GM21717 (cell line): Measurements from ENCODE around the gene SMAD9.
A peak's percentile ranks its signal among the peaks of the same experiment; 100 is the strongest.

ENCODE experiments used
- ATAC-seq: cut with Tn5 transposase; IDR thresholded peaks from one replicate; pipeline ENCODE4 v1.9.1; 2021; ENCODE audit warnings: mild to moderate bottlenecking, moderate library complexity; ENCODE audit not compliant: unreplicated experiment

SMAD9 gene

GRCh38 chr13:36919833-36920615, at the start of gene SMAD9:
TSS of gene SMAD9 (minus strand) at chr13:36920238. CDS start at chr13:36879689, 40,549 bp downstream.
- ATAC-seq = peak; percentile 64

DNA sequence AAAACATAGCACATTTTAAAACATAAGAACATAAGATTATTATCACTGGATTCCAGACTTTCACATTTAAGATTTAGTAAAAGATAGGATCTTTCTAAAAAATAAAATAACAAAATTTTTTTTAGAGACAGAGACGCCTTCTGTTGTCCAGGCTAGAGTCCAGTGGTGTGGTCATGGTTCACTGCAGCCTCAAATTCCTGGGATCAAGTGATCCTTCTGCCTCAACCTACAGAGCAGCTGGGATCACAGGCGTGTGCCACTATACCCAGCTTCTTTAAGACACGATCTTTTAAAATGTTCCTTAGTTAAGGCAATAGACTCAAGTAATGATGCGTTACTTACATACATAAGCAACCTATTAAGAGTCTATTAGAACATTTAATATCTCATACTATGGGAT, 46.4 kb upstream of the SMAD9 start:
- no peak for ATAC-seq

GRCh38 chr13:36965767-36966166, 45.7 kb upstream of the SMAD9 start:
- ATAC-seq = no peak

DNA sequence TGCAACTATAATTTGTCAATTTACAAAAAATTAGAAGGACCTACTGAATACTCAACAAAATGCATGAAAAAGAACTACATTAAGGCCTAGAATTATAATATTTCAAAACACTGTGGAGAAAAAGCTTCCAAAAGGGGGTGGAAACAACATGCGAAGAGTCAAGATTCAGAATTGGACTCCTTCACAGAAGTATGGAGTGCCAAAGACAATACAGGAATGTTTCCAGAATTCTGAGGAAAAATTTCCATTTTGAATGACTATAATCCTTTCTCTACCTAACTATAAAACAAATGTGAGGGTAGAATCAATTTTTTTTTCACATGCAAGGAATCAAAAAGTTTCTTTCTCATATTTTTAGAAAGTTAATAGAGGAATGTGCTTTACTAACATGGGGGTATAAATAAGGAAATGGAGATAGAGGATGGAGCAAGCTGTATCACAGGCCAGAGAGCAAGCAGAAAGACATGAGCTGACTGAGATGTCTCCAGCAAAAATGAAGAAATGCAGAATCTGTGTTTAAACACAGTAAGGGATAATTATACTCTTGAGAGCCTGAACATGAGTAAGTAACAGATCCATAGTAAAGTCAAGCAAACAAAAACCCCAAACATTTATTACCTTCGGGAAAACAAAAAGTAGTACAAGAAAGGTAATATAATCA, 39.5 kb upstream of the SMAD9 start:
- ATAC-seq = no peak

- no peak for ATAC-seq
Measured at GRCh38 chr13:36954542-36954941, 34.5 kb upstream of the SMAD9 start.

DNA sequence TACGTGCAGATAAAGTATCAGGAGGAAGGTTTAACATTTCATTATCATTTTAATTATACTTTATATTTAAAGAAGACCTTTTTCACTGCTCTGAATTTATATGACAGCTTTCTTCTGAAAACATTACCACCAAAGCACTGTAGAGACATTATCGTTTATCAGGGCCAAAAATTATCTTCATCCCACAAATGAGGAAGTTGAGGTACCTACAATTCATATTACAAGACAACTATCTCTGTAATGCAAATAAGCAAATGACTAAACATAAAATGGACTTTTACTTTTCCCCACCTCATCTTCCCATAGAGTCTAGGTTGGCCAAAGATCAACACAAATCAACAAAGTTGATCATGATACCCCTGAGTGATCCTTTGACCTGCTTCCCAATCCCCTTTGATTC, 30.9 kb upstream of the SMAD9 start:
- no peak for ATAC-seq

DNA sequence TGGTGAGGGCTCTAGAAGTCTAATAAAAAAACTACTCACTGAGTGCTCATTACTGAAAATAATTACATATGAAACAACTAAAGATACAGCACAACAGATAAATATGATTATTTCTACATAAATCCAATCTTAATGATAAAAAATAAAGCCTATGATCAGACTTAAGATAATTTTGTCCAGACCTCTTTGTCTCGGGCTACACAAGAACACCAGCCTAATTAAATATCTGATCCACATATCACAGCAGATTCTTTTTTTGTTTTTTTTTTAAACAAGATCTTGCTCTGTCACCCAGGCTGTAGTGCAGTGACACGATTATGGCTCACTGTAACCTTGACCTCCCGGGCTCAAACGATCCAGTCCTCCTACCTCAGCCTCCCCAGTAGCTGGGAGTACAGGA, 30.3 kb upstream of the SMAD9 start:
- ATAC-seq = no peak

- no peak for ATAC-seq
Measured at GRCh38 chr13:36945078-36945477, 25.0 kb upstream of the SMAD9 start.

- ATAC-seq = no peak
Measured at GRCh38 chr13:36925603-36926002, 5.6 kb upstream of the SMAD9 start.

GRCh38 chr13:36924001-36924400, 4.0 kb upstream of the SMAD9 start:
- ATAC-seq = no peak

GRCh38 chr13:36921631-36922301, 1.7 kb upstream of the SMAD9 start:
- no peak for ATAC-seq

GRCh38 chr13:36920616-36921185, 663 bp upstream of the SMAD9 start:
- no peak for ATAC-seq

GRCh38 chr13:36919171-36919832, 736 bp downstream of the SMAD9 start:
- no peak for ATAC-seq

DNA sequence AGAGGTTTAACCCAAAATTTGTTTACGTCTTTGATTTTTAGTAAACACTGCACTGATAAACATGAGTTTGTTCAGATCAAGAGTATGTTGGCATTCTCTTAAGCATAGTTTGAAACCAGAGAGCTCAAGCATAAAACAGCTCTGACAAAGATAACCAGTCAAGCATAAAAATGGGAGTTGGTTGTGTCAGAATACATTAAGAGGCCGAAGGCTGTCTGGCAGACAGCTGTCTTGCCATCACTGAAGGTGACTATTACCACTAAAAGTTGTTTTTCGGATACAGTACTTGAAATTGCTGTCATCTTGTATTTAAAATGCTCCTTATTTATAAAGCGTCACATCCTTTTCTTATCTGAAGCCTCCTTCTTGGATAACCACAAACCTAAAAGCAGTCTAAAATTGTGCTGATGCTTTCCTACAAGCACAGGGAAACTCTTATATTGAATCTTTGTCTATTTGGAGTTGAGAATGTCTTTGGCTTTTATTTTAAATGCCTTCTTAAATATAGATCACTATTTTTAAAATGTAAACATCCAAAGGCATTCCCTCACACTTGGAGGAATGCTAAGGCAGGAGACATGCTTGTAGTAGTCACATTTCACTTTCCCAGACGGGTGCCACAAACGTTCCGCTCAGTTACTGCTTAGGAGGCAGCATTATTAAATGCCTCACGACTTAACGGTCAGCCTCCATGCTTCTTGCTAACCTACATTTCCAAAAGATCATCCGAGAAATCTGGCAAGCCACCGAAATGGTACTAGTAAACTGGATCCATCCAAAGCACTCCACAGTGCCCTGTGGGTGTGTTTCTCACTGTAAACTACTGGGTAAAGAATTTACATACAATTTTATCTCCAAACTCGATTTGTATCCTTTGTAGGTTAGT, 1.5 kb downstream of the SMAD9 start:
- no peak for ATAC-seq

DNA sequence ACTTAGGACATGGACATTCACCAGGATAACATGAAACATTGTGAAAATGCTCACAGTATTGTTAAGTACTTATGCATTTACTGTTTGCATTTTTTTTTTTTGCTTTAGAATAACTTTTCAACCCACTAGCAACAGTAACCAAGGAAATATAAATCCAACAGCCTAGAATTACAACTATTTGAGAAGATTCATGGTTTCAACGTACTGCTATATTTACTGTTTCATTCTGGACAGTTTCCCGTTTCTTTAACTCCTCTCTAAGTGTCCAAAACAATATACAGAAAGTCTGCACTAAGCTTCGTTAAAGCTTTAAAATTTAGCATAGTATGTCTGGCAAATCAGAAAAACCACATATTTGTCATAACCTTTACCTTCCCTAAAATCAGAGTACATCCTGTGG, 2.7 kb downstream of the SMAD9 start:
- no peak for ATAC-seq

- no peak for ATAC-seq
Measured at GRCh38 chr13:36915896-36916640, 4.0 kb downstream of the SMAD9 start.

DNA sequence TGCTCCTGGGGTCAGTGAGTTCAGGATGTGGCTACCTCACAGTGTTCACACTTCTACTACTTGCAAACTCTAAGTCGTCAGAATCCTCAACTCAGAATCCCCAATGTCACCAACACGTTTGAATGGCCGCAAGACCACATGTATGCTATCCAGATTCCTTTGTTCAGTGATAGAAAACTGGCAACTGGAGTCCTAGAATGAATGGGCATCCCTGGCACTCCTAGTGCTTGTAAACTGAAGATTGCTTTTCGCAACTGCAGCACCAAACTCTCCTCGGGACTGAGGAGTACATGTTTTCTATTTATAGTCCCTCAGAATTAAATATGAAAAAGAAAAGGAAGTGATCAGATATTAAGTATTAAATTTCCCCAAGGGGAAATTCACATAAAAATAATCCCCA, 4.9 kb downstream of the SMAD9 start:
- no peak for ATAC-seq

DNA sequence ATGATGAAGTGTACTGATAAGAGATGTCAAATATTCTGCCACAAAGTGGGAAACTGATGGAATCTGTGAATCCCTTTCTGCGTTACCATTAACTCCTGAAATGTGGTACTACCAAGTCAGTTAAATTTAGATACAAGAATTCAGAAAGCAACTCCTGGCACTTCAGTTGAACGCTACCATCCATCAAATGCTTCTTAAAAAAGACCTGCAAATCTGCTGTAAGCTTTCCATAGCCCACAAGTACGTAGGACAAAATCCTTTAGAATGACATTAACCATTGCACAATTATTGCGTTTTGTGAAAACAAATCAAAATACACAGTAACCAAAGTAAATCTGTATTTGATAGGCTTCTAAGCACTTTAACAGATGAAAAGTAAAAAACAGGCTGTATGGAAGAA, 5.4 kb downstream of the SMAD9 start:
- ATAC-seq = no peak

DNA sequence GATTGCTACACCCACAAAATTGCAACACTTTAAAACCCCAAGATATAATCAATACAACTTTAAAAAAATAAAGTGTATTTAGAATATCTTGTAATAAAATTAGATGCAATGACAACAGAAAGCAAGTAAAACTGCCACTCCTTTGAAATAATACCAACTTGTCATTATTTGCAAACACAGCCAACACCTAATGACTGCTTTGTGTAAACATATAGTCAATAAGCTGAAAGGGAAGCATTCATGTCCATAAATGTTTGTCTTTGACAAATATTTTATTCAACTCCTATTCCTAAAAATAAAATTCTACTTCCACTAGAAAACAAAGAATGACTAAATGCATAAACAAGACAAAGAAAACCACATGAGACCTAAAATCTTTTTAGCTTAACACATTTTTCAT, 6.6 kb downstream of the SMAD9 start:
- ATAC-seq = no peak
